Left hindlimb (tissue), 1 donor: ENCODE results near the gene TBC1D10A.
"Not testable (repeated sequence)": the region's sequence is repeated elsewhere in the genome, so short reads cannot be mapped to it uniquely, and the experiment has no call there.

ENCODE experiments used
- DNase-seq: peaks from one replicate; pipeline ENCODE4 v3.0.0-alpha.2; 2018

Gene TBC1D10A

DNA sequence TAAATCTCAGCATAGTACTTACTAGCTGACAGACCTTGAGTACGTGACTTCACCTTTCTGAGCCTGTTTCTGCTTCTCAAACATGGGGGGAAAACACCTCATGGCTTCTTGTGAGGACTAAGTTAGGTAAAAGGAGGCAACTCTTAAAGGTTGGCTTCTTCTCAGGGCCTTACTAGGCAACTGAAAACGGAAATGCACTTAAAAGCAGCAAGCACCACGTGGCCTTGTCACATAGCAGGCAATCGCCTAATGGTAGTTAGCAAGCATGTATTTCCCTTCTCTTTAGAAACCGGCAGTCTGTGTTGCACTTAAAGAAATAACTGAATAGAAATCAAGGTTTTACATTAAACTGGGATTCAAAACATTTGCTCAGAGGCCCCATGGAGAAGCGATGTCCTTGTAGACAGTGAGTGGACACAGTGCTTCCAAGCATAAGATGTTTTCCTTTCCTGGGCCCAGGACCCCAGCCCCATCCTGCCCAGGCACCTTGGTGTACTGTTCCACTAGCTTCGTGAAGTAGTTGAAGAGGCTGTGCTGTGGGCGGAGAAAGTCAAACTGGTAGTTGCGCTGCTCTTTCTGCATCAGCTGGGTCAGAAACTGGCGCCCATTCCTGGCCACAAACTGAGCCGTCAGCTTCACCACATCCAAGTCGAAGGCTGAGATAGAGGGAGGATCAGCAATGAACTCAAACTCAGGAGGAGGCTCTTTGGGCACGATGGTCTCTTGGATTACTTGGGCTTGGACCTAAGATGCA lies 17.9 kb upstream of the TBC1D10A start:
- DNase-seq = no peak

DNA sequence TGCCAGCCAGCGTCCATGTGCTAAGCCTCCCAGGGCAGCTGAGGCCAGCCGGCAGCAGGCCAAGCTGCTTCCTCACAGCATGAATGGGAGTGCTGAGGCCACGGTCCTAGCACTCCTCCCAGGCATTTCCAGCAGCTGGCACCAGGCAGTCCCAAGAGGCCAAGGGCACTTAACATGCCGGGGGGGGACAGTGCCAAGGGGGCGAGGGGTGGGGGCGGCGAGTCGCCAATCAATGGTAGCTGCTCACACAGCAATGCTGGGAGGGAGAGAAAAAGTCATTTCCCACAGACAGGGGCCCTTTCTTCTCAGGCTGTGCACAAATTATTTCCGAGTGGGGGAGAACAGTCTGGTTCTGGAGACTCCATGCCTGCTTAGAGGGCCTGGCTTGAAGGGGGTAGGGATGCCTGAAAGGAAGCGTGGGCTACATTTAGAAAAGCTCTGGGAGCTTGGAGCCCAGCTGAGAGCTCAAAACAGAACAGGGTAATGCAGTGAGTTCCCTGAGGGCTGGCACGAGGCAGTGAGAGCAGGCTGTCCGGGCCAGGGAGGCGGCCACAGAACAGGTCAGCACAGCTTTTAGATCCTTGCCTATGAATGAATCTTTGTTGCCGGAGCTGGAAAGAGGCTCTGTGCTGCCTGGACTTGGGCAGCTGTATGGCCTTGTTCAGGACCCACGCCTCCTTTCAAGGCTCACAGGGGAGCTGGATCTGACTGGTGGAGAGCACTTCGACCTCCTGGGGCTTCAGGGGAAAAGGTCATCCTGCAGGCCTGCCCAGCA lies 14.4 kb upstream of the TBC1D10A start:
- DNase-seq = peak; percentile 60

DNA sequence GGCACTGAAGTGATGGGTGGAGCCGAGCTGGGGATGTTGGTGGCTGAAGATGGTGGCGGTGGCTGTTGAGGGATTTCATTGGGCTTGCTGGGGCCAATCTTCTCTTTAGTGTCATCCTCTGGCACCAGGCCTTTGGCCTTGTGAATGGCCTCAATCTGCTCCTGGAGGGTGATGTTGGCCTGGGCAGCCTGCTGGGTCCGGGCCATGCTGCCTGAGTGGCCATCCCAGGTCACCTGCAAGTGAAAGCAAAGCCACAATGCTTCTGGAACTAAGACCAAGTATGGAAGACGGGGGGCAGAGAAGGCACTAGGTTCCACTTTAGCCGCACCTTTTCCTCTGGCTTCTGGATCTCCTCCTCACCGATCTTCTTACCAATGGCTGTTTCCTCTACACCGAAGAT lies 12.1 kb upstream of the TBC1D10A start:
- DNase-seq = no peak

DNA sequence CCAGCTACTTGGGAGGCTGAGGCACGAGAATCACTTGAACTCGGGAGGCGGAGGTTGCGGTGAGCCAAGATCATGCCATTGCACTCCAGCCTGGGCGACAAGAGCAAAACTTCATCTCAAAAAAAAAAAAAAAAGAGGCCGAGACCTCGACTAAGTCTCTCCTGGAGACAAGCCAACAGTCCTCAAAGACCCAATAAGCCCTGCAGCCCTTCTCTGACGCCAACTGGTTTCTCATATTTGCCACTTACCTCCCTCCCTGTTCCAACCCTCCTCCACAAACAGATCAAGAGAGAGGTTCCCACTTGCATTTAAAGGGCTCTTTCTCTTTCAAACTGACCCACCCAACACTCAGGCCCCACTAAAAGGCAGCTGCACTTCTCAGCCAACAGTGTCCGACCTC lies 11.6 kb upstream of the TBC1D10A start:
- not testable (repeated sequence) for DNase-seq

DNA sequence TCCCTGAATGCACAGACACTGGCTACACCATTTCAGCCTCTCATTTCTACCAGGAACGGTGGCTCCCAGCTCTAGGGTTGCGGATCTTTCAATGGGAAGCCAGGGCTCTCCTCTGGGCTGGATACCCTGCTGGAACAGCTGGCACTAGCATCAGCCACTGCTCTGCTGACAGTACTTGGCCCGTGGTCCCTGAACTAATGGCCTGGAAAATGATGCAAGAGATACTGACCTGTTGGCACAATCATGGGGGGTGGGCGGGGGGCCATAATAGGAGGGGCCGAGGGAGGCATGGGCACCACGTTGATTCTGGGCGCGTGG lies 10.7 kb upstream of the TBC1D10A start:
- DNase-seq = no peak

DNA sequence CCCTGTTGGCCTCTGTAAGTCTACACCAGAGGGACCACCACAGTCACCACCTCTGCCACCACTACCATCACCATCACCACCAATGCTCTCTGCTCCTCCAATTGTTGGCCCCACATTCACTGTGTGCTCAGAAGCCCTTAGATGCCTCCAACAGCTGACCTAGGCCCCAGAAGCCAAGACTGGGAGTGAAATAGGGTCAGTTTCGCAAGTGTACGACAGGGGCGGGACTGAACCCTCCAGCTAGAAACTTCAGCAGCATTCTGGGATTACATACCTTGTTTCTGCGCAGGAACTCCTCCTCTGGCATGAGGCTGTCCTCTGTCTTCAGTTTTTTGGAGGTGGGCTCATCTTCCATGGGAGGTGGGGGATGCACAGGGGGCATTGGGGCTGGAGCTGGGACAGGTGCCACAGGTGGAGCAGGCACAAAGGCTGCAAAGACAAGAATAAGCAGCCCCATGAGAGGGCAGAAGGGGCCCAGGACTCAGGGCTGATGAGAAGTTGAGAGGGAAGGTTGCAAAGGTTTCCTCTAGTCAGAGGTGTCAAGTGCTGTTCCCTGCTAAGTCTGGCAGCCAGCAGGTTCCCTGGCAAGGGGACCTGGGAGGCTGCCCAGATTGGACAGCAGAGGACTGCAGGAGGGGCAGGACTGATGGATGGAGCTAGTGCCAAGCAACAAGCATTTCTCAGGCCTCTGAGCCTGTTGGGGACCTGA lies 10.2 kb upstream of the TBC1D10A start:
- no peak for DNase-seq

DNA sequence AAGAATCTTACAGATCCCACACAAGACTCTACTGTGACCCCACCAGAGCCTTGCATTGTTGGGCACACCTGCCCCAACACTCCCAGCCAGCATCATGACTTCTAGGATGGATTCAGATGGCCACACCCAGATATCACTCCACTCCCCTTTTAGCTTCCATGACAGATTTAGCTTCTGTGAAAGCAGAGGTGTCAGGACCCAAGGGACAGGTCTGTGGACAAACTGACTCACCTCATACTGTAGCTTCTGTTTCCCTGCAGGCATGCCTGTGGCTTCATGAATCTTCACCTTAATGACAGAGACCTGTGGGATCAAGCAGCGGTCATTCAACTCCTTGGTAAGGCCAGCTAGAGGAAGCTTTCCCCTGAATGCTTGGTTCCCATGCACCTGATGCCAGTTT lies 8.5 kb upstream of the TBC1D10A start:
- DNase-seq = no peak

DNA sequence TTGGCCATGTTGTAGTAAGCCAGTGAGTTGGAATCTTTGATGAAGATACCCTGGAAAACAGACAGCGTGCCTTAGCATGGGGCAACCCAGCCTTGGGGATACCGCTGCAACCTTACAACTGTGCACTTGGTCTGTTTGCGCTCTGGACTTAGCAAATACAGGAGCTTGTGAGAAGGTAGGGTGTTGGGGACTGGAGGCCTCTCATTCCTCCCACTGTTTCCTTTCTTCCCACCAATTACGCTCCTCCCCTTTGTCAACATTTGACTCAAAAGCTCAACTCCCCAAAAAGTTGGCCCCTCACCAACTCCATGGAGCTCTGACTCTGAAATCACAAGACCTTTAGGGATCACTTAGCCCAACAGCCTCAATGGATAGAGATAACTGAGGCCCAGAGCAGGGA lies 7.9 kb upstream of the TBC1D10A start:
- DNase-seq = no peak

DNA sequence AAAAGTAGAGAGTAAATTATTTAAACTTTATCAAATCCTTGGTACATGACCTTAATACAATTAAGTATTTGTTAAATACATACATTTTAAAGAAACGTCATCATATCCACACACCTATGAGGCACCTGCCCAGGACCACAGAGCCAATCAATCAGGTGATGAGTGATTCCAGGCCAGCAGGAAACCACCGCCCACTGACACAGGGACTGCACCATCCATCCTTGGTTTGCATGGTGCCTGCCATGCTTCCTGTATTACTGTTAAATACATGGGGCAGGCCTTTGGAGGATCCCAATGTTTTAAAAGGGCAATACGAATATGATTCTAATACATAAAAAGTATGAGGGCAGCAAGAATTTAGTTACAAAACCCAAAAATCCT lies 7.0 kb upstream of the TBC1D10A start:
- DNase-seq = no peak

DNA sequence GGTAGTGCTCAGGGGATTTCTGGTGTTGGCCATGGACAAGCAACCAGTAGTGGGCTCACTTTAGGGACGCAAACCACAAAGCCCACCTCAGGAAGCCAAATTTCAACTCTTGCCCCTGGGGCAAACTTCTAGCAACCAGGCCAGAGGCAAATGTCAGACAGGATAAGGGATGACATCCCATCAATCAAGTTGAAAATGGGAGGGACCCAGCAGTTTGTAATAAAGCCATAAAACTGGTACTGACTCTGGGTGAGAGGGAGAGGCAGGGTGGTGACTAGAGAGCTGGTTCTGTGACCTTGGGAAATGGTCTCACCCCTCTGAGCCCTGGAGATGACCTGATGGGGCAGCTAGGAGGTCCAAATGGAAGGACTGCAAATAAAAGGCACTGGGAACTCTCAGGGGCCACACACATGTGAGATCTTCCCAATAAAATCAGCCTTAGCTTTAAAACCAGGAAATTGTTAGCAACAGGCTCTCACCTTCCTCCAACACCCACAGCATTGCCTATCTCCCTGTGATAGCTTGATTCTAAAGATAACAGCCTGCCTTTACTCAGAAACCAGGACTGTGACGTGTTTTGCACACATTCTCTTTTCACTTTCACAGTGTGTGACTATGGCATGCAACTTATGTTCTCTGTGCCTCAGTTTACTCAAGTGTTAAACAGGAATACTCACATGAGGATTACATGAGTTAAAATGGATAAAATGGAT lies 6.4 kb upstream of the TBC1D10A start:
- DNase-seq = no peak

DNA sequence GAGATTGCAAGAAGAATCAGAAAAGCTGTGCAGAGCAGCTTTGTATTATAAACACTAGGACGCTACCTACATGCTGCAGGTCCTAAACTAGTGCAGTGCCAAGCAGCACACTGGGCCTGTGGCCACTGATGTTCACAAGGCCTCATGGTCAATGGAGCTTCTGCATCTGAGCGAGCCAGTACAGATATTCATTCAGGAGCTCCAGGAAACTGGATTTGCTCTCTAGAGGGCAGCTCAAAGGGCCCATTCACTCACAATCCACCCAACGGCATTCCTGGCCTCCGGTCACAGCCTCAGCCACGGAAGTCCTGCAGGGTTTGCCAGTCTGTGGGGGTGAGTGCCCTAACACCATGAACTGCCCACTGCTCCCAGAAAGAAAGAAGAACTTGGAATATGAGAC lies 5.8 kb upstream of the TBC1D10A start:
- no peak for DNase-seq

DNA sequence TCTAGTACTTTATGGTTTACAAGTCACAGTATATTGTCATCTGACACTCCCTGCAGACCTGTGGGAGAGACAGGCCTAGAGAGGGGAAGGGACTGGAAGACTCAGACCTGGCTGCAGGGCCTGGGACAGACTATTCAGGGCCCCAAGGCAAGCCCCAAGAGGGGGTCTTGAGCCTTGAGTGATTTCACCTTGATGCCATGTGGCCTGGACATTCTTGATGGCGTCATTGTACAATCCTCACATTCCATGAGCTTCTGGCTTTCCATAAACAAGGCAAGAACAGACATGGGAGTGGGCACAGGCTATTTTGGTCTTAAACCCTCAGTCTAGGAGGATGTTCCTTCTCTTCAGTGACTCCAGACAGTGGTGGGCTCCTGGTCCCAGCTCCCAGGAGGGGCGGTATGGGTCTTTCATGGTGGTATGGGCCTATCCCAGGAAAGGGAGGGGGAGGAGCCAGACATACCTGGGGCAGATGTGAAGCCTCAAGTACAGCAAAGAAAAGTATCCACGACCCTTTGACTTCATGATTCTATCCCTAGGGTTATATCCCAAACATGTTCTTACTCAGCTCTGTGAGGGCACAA lies 1.8 kb upstream of the TBC1D10A start:
- no peak for DNase-seq

DNA sequence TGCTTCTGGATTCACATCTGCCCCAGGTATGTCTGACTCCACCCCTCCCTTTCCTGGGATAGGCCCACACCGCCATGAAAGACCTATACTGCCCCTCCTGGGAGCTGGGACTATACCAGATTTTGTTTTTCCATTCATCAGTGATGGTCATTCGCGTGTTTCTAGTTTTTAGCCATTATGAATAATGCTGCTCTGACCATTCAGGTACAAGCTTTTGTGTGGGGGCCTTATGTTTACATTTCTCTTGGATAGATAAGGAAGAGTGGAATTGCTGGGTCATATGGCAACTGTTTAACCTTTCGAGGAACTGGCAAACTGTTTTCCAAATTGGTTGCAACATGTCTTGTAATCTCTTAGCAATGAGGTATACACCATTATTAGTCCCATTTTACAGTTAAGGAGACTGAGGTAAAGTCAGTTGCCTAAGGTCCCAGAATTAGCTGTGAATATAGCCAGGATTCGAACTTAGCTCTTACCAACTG lies 1.2 kb upstream of the TBC1D10A start:
- DNase-seq = no peak

DNA sequence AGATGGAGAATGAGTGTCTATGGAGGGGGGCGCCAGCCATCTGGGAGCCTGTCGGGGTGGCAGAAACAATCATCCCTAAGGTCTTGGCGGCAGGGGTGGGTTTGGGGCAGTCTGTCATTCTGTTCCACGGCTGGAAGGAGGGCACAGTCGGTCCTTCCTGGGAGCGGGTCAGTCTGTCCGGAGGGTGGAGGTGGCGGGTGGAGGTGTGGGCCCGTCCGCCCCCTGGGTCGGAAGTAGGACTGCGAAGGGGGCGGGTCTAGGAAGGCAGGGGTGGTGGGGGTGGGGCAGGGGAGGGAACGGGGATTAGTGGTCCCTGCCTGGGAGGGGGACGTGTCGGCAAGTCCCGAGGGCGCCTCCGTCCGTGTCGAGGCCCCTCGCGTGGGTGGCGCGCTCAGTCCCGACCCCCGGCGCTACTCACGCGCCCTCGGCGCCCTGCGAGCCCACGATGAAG lies 461 bp downstream of the TBC1D10A start:
- peak; percentile 66 for DNase-seq

DNA sequence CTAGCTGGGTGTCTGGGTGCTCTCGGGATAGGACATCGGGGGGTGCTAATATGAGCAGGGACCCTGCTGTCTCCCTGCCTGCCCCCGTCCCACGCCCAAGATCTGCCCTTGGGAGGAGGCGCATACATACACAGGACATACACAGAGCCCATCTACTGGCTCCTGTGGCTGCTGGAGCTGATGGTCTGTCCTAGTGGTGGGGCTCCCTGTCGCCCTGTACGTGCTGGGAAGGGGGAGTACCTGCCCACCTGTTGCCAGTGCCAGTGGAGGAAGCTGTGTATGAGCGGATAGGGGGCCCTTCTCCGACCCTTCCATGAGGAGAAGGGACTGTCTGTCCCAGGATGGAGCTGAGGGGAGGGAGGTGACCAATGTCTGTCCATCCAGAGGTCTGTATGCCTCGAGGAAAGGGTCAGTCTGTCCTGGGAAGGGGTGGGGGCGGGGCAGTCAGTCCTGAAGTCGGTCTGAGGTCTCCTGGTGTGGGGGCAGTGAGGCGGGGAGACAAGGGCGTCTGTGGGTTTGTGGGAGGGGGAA lies 952 bp downstream of the TBC1D10A start:
- no peak for DNase-seq

DNA sequence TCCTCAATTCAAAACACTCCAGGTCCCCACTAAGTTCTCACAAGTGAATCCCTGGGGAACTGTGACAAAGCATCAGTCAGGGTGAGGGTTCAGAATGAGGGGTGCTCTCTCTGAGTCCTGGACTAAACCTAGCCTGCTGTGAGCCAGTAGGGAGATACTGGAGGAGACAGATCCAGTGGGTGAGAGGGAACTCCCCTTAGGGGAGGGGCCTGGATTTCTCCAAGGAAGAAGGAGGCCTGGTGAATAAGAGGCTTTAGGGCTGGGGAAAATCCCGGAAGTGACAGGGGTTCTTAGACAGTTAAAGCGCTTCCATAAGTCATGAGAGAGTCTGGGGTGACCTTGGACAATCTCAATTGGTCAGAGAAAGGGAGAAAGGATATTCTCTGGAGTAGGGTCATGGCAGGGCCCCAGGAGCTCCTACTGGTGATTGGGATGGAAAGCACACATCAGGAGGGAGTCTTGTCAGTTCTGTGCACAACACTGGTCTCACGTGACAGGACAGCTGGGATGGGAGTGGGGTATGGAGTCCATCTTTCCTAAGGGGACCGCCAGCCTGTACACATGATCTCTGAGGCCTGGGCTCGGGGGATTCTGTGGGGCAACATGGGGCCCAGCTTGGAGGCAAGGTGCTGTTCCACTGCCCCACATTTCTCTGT lies 1.5 kb downstream of the TBC1D10A start:
- DNase-seq = no peak

DNA sequence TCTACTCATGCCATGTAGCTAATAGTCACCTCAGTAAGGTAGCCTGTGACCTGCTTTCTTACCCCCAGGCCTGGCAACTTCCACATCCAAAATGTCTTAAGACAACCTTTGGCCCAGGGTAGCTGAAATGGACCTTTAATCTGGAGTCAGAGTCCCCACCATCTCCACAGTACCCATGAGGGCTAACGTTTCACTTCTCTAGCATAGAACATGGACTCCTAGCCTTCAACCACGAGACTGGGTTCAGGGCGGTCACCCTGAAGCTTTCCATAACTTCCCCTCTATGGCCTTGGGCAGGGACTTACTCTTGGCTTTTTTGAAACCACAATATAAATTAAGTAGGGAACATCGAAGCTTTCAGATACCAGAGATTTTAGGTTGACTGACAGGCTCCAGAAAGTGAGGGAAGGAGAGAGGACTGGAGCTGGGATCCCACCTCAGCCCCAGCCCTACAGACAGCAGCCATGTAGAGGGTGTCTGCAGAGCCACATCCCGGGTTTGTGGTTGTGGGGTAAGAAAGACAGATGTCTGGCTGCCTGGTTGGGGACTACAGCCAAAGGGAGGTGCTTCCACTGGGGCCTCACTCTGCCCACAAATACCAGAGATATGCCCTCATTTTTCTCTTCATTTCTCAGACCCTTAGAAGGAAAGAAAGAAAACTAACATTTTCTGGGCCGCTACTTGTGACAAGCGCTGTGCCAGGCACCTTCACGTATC lies 2.6 kb downstream of the TBC1D10A start:
- DNase-seq = peak; percentile 57

DNA sequence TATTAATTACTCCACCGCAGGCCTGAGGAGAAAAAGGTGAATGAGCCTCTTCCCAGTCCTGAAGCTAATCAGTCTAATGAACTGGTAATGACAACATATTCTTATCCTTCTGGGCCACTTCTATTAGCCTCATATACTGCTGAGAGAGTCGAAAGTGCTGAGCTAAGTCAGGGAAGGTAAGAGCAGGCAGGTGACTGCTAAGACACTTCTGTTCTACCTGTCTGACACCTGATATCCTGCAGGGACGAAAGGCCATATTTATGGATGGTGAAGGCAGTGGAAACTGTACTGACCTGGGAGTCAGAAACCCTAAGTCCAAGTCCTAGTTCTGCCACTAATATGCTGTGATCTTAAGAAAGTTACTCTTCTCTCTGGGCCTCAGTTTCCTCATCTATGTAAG lies 3.5 kb downstream of the TBC1D10A start:
- DNase-seq = no peak

DNA sequence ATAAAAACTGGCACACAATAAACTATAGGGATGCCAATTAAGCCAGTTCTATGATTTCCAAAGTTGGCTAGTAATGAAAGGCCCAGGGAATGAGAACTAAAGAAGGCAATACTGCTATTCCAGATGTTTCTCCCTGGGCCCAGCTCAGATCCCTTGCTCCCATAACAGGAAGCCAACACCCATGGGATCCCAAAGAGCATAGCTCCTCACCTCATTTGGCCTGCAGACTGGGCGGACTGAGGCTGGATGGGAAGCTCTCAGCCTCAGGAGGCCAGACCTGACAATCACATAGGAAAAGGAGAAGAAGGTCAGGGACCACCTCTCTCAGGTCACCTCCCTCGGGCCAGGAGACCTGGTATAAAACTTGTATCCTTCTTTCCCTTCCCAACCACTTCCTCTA lies 5.3 kb downstream of the TBC1D10A start:
- DNase-seq = no peak

DNA sequence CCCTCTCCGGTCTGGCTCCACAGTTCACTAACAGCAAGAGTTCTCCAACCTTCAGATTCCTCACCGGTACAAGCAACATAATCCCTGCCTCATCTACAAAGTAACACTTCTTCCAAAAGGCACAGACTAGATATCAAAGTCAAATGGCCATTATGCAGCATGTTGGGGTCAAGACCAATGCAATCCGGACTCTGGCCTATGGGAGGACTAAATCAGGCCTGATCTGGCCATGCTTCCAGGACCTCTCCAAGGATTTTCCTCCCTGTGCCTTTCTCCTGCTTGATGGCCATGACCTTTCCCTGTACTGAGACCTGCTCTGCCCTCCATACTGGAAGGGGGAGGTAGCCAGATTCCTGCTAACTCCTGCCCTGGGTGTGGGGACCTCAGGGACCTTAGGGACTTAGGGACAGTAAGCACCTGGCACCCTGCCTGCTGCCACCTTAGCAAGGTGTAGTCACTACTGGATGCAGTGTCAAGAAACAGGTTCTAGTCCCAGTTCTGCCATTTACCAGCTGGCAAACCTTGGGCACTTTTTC lies 6.7 kb downstream of the TBC1D10A start:
- DNase-seq = no peak
